Myocyte (in vitro differentiated cells): ENCODE measurements around the gene WNT7B. TPM values are rescaled to one million over a fixed set of nuclear protein-coding genes. Genes with fewer than 3 reads are reported as not detected.

ENCODE experiments used
- DNase-seq: peaks from one replicate; pipeline ENCODE4 v3.0.0-alpha.2; 2012; ENCODE audit warnings: low read depth
- total RNA-seq: library from RNA; depleted of rRNA; stranded (reverse); fragments of >200 nt; gene quantifications from 2 replicates; pipeline ENCODE4 v1.2.3, GENCODE V29; 2014

Gene WNT7B
- total RNA-seq, 1 donor from 2014 or later = not detected

DNA sequence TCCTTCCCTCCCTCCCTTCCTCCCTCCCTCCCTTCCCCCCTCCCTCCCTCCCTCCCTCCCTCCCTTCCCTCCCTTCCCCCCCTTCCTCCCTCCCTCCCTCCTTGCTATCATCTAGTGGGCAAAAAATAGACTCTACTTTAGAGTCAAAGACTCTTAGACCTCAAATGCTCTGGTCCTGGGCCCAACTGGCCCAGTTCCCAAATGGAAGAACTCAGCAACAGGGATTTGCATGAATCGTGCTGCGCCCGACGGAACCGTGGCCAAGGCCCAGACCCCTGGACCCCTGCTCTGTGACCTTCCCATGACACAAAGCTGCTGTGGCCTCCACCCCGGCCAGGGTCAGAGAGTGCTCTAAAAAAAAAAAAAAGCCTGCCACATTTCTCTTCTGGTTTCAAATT is 97.4 kb downstream of the WNT7B start:
- no peak for DNase-seq

GRCh38 chr22:45878901-45879551 is 97.9 kb downstream of the WNT7B start:
- no peak for DNase-seq

GRCh38 chr22:45878051-45878781 is 98.7 kb downstream of the WNT7B start:
- DNase-seq = no peak

GRCh38 chr22:45877651-45878050 is 99.3 kb downstream of the WNT7B start:
- no peak for DNase-seq

DNA sequence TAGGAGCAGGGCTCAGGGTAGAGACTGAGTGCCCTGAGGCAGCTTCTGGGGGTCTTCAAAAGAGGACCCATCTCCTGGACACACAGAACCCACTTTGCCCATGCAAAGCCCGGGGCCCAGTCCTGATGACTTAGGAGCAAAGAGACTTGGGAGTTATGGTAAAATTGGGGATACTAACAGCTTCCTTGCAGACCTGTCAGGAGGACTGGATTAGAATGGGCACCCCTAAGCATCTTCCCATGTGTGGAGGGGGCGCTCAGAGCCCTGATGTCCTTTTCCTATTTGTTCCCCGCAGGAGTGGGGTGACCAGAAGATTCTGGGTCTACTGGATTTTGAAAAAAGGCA is 100.0 kb downstream of the WNT7B start:
- DNase-seq = no peak

- no peak for DNase-seq
Measured at GRCh38 chr22:45876136-45877035, 100.6 kb downstream of the WNT7B start.

DNA sequence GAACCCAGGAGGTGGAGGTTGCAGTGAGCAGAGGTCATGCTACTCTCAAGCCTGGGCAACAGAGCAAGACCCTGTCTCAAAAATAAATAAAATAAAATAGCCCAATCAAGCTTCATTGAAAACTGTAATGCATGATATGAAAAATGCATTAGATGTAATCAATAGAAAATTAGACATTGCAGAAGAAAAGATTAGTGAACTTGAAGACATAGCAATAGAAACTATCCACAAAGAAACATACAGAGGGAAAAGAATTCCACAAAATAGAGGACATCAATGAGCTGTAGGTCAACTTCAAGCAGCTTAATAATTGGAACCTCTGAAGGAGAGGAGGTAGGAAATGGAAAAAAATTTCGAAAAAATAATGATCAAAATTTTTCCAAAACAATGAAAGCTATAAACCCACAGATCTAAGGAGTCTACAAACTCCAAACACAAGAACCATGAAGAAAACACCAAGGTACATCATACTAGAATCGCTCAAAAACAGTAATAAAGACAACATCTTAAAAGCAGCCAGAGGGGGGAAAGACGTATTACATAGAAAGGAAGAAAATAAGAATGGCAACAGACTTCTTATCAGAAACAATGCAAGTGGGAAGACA is 104.2 kb downstream of the WNT7B start:
- DNase-seq = no peak

DNA sequence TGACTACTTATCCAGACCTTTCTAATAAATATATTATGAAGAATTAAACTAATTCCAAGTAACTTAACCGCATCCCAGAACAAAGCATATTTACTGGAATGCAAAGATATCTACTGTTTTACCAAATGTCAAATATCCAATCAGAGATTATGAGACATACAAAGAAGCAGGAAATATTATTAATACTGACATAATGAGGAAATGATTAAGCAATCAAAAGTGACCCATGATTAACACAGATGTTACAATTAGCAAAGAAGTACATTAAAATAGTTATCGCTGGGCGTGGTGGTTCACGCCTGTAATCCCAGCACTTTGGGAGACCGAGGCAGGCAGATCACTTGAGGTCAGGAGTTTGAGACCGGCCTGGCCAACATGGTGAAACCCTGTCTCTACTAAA is 105.2 kb downstream of the WNT7B start:
- DNase-seq = no peak

Other genes with a start within 250 kb of the WNT7B start
- 17.5 and 26.3 TPM in 2 replicates for gene PPARA, start 173.4 kb upstream of the WNT7B start, total RNA-seq